MM.1S (cell line): ENCODE data around the gene TTC28.

ENCODE experiments used
- DNase-seq: peaks from one replicate; pipeline ENCODE4 v3.0.0-alpha.2; 2015
- H2AFZ ChIP-seq: fragments of 300-600 bp; sonication (generic); 2 replicates; pipeline ENCODE4 v1.6.0; 2016; ENCODE audit warnings: antibody characterized with exemption, low read length
- H3F3A ChIP-seq: fragments of 300-600 bp; sonication (generic); 2 replicates; pipeline ENCODE4 v1.6.1; 2016; ENCODE audit warnings: mild to moderate bottlenecking, antibody characterized with exemption, low read length, moderate library complexity, mixed read lengths; ENCODE audit not compliant: insufficient read depth
- H3K27ac ChIP-seq: fragments of 300-600 bp; sonication (generic); 2 replicates; pipeline ENCODE4 v1.5.1; 2016; ENCODE audit warnings: mild to moderate bottlenecking, low read length
- H3K27me3 ChIP-seq: fragments of 300-600 bp; sonication (generic); replicated peaks from 2 replicates; pipeline ENCODE4 v1.6.0; 2016; ENCODE audit warnings: low read length; ENCODE audit not compliant: insufficient read depth
- H3K36me3 ChIP-seq: fragments of 300-600 bp; sonication (generic); replicated peaks from 2 replicates; pipeline ENCODE4 v1.6.1; 2016; ENCODE audit warnings: mild to moderate bottlenecking, low read length, mixed read lengths; ENCODE audit not compliant: insufficient read depth
- H3K4me1 ChIP-seq: fragments of 300-600 bp; sonication (generic); 2 replicates; pipeline ENCODE4 v1.6.1; 2016; ENCODE audit warnings: low read length, mixed read lengths
- H3K4me2 ChIP-seq: fragments of 300-600 bp; sonication (generic); 2 replicates; pipeline ENCODE4 v1.6.0; 2016; ENCODE audit warnings: low read depth, low read length
- H3K4me3 ChIP-seq: fragments of 300-600 bp; sonication (generic); 2 replicates; pipeline ENCODE4 v1.5.1; 2016; ENCODE audit warnings: low read length, mixed read lengths
- H3K79me2 ChIP-seq: fragments of 300-600 bp; sonication (generic); 2 replicates; pipeline ENCODE4 v1.6.1; 2016; ENCODE audit warnings: mixed run types, low read length, mixed read lengths
- H3K9ac ChIP-seq: fragments of 300-600 bp; sonication (generic); 2 replicates; pipeline ENCODE4 v1.6.1; 2016; ENCODE audit warnings: low read length, mixed read lengths
- H3K9me2 ChIP-seq: fragments of 300-600 bp; sonication (generic); replicated peaks from 2 replicates; pipeline ENCODE4 v1.6.1; 2016; ENCODE audit warnings: mild to moderate bottlenecking, low read length, mixed read lengths; ENCODE audit not compliant: insufficient read depth
- H3K9me3 ChIP-seq: fragments of 300-600 bp; sonication (generic); replicated peaks from 2 replicates; pipeline ENCODE4 v1.6.1; 2016; ENCODE audit warnings: mild to moderate bottlenecking, low read length, mixed read lengths; ENCODE audit not compliant: insufficient read depth
- H4K20me1 ChIP-seq: fragments of 300-600 bp; sonication (generic); 2 replicates; pipeline ENCODE4 v1.6.1; 2016; ENCODE audit warnings: mild to moderate bottlenecking, low read length, moderate library complexity, mixed read lengths; ENCODE audit not compliant: insufficient read depth
- CTCF ChIP-seq: fragments of 300-600 bp; sonication (generic); IDR thresholded peaks from 2 replicates; pipeline ENCODE4 v1.5.1; 2016; ENCODE audit warnings: antibody characterized with exemption, low read length, mixed read lengths
- EZH2 ChIP-seq: fragments of 300-600 bp; sonication (generic); optimal IDR thresholded peaks from 2 replicates; pipeline ENCODE3; 2017; ENCODE audit warnings: low read depth, mild to moderate bottlenecking, antibody characterized with exemption, low read length, mixed read lengths
- EZH2phosphoT487 ChIP-seq: fragments of 300-600 bp; sonication (generic); IDR thresholded peaks from 2 replicates; pipeline ENCODE4 v1.6.1; 2018; ENCODE audit warnings: antibody characterized with exemption, low read length

Gene TTC28

GRCh38 chr22:28032861-28033260 lies 646.8 kb downstream of the TTC28 start:
- H2AFZ ChIP-seq: no peak overlapping the region
- H3K4me1 ChIP-seq: no peaks in the 10 kb centered on the region
- H3K27me3 ChIP-seq: no peaks in the 10 kb centered on the region
- H3K79me2 ChIP-seq: no peaks in the 10 kb centered on the region
- no peak for TF ChIP-seq EZH2phosphoT487
- no peak for TF ChIP-seq CTCF
- H3K4me2 ChIP-seq: no peak overlapping the region
- no peaks in the 10 kb centered on the region for H3K9me2 ChIP-seq
- H3K9ac ChIP-seq: no peak overlapping the region
- H3K36me3 ChIP-seq: no peaks in the 10 kb centered on the region
- H3K27ac ChIP-seq: no peak overlapping the region
- H4K20me1 ChIP-seq: no peaks in the 10 kb centered on the region
- H3F3A ChIP-seq: no peaks in the 10 kb centered on the region
- no peak overlapping the region for H3K4me3 ChIP-seq
- no peaks in the 10 kb centered on the region for H3K9me3 ChIP-seq
- no peak for DNase-seq

GRCh38 chr22:28031383-28031922 lies 648.2 kb downstream of the TTC28 start:
- H4K20me1 ChIP-seq: no peaks in the 10 kb centered on the region
- no peaks in the 10 kb centered on the region for H3K9me3 ChIP-seq
- no peak for DNase-seq
- TF ChIP-seq EZH2phosphoT487 (no peak), CTCF (no peak), EZH2 (no peak)
- no peaks in the 10 kb centered on the region for H3K79me2 ChIP-seq
- H3K4me3 ChIP-seq: no peak overlapping the region
- H2AFZ ChIP-seq: no peak overlapping the region
- H3K9ac ChIP-seq: no peak overlapping the region
- no peaks in the 10 kb centered on the region for H3K9me2 ChIP-seq
- no peaks in the 10 kb centered on the region for H3K4me1 ChIP-seq
- H3K36me3 ChIP-seq: no peaks in the 10 kb centered on the region
- H3K4me2 ChIP-seq: no peak overlapping the region
- no peaks in the 10 kb centered on the region for H3K27me3 ChIP-seq
- H3K27ac ChIP-seq: no peak overlapping the region
- no peaks in the 10 kb centered on the region for H3F3A ChIP-seq

GRCh38 chr22:28030473-28030872 lies 649.2 kb downstream of the TTC28 start:
- H3K9ac ChIP-seq: no peak overlapping the region

More at GRCh38 chr22:28030473-28030872, 649.2 kb downstream of the TTC28 start:
- Histone ChIP-seq H3K9me2 (no peaks in the 10 kb centered on the region), H3K27ac (no peak overlapping the region), H3K4me3 (no peak overlapping the region), H4K20me1 (no peaks in the 10 kb centered on the region), H3K27me3 (no peaks in the 10 kb centered on the region), H3K79me2 (no peaks in the 10 kb centered on the region), H2AFZ (no peak overlapping the region), H3K4me2 (no peak overlapping the region), H3K4me1 (no peaks in the 10 kb centered on the region), H3K9me3 (no peaks in the 10 kb centered on the region), H3F3A (no peaks in the 10 kb centered on the region), H3K36me3 (no peaks in the 10 kb centered on the region)
- DNase-seq: no peak
- TF ChIP-seq EZH2 (no peak), EZH2phosphoT487 (no peak), CTCF (no peak)
